HG02642 (cell line): ENCODE measurements around the gene VSTM5.

Source experiments
- ATAC-seq: cut with Tn5 transposase; IDR thresholded peaks from one replicate; pipeline ENCODE4 v1.9.1; 2021; ENCODE audit warnings: mild to moderate bottlenecking; ENCODE audit not compliant: unreplicated experiment, poor library complexity

VSTM5 gene

DNA sequence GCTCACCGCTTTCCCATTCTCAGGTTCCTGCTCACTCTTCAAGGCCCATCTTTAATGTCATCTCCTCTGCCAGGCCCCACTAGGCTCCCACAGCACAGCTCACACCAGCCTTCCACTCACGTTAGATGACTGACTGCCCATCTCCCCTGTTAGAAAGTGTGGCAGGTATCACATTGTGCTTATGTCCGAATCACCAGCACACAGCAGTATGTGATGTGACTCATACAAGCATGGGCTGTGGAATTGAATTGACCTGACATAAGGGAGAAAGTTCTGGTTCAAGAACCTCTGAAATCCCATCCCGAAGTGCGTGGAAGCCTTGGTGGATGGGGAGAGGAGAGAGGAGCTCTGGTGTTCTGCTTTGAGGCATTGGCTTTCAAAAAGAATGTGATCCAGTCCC is 6.5 kb downstream of the VSTM5 start:
- no peak for ATAC-seq

DNA sequence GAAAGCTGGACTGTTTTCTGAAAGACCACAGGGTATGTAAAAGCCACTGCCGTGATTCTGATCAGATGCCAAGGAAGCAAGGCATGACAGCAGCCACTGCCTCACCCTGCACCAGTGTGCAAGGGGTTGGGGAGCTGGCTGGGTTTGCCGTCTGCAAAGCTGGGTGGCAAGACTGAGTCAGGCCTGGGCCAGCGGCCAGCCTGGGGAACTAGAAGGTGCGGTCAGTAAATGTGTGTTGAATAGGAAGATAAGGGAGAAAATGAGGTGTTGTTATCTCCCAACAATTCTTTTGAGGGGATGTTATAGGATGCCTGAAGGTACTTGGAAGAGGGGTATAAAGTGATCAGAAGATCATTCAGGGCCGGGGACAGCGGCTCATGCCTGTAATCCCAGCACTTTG is 8.0 kb downstream of the VSTM5 start:
- ATAC-seq: no peak

DNA sequence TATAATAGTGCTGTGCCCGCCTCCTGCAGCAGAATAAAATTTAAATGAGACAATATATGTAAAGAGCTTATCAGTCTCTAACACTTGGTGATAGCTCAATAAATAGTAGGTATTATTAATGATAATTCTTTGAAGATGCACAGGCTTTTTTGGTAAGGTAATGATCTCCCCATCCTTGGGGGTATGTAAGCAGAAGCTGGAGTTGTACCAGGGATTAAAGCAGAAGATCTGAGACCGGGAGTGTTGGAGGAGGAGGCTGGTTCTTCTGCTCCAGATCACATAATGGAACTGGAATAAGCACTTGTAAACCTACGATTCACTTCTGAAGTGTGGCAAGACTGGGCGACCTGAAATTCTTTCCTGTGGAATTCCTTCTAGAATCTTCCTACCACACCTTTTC is 8.4 kb downstream of the VSTM5 start:
- ATAC-seq: no peak

DNA sequence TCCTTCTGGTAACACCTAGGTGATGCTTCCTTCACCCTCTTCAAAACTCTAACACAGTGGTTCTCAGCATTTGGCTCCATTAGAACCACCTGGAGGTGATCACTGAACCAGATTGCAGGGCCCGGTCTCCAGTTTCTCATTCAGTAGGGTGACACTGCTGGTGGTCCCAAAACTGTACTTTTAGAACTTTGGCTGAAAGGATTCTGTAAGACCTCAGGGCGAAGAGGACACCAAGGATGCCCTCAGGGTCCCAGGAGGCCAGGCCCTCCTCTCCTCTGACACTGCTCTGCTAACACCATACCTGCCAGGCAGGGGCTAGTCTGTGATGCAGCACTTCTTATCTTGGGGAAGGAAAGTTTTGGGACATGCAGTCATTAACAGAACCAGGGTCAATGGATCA is 9.0 kb downstream of the VSTM5 start:
- no peak for ATAC-seq

DNA sequence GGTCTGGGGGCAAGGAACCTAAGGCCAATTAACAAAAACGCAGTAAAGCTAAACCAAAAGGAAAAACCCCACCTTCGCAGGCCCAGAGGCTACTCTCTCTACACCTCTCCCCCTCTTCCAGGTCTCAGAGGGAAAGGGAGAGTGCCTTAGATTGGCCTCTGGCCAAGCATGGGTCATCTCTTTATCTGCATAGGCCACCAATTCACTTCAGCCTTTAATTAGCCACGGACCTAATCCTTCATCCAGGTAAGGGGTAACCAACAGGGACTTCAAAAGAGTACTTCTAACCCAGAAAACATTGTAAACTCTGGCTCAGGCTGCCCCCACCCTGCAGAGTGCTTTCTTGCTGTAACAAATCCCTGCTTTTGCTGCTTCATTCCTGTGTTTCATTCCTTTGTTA is 9.4 kb downstream of the VSTM5 start:
- no peak for ATAC-seq

DNA sequence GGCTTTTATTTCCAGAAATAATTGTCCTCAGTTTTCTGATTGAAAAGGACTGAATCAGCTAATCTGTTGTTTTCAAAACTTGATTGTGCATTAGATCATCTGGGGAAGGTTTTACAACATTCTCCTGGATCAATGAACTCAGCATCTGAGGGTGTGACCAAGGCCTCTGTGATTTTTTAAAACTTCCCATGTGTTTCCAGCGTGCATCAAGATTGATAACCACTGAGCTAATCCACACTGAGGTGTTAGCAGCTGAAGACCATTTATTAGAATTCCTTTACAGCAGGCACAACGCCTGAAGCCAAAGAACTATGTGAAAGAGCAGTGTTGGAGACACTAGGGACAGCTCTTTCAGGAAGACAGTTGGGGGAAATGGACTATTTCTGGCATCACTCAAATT is 10.2 kb downstream of the VSTM5 start:
- ATAC-seq: no peak

DNA sequence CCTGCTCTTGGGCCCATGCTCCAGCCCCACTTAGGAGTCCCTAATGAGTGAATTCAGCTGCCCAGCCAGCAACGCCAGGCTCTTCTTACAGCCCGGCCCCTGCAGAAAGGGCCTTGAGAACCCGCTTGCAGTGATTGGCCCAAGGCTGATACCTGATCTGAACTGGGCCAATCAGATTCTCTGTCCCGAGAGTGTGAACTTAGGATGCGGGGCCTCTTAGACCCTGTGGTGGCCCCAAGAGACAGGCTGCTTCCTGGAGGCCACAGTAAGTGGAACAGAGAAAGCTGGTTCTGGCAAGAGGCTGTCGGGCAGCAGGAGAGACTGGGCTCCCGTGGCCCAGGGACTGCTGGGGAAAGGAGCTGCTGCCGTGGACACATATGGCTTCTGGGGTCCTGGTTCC is 11.5 kb downstream of the VSTM5 start:
- no peak for ATAC-seq

DNA sequence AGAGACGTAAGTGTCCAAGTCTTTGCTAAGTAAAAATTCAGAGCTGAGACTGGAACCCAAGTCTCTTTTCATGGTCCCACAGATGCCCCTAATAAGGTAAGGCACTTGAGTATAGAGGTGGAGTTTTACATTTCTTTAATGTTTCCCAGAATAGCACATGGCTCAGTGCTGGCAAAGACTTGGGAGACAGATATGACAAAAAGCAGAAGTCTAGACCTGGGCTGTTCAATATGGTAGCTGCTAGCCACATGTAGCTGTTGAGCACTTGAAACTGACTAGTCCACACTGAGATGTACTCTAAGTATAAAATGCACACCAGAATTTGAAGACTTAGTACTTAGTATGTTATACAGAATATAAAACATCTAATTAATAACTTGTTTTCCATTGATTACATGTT is 17.6 kb downstream of the VSTM5 start:
- no peak for ATAC-seq

DNA sequence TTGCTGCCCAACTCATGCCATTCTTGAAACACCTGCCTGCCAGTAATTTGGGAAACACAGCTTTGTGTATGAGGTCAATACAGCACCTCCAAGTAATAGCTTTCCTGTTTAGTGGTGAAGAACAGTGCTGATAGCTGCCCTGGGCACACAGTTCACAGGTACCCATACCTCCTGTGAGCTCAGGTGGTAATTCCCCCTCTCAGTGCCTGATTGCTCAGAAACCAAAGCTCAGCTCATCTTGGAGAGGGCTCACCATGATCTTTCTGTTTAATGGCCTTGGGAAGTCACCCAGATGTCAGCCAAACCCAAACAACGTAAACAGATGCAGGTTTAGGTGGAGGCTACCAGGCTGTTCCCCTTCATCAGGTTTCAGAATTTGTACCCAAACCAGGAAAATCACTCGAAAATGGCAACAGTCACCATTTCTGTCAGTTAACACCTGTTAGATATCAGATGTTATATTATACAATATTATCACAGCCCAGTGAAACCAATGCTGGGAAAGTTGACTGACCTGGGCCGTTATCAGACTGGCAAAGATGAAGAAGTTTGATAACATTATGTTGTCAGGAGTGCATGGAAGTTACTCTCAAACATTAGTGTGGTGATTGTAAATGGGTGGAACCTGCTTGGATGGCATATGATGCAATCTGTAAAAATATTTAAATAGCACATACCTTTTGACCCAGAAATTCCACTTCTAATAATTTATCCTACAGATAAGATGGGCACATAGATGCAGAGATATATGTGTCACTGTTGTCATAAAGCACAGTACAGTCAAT is 18.9 kb downstream of the VSTM5 start:
- ATAC-seq: no peak

DNA sequence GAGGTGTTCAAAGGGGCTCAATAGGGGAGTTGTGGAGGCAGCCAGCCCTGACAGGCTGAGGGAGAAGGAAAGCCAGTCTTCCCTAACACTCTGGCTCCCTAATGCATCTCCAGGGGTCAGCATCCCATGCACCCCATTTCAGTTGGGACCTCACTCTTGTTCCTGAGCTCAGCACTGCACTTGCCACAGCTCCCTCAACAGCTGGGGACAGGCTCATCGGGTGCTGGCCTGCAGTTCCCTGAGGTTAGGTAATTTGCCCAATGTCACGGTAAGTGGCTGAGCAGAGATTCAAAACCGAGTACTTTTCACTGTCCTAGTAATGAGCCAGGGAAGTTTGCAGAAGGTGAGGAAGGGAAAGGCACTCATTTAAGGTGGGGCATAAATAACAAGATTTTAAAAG is 20.8 kb downstream of the VSTM5 start:
- ATAC-seq: no peak

DNA sequence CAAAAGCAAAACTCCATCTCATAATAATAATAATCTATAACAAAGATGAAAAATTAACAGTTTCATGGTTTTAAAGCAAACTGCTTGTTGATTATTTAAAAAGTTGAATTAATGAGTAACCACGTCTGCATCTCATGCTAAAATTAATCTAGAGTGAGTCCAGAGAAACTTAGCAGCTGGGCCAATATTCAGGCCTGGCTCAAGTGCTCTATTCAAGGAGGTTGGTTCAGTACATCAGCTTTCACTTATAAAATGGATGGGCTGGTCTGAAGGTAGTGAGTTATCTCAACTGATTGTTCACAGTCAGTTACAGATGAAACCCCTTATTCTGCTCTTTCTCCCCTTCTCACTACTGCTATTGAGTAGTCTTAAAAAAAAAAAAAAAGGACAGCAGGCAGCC is 23.1 kb downstream of the VSTM5 start:
- no peak for ATAC-seq

DNA sequence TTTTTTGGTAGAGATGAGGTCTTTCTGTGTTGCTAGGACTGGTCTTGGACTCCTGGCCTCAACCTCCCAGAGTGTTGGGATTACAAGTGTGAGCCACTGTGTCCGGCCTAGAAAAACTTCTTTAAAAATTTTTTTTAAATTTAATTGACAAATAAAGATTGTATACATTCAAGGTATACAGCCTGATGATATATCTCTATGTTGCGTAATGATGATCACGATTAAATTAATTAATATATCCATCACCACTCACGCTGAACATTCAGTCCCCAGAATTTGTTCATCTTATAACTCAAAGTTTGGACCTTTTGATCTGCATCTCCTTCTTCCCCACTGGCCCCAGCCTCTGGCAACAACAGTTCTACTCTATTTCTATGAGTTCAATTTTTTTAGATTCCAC is 27.2 kb downstream of the VSTM5 start:
- no peak for ATAC-seq

DNA sequence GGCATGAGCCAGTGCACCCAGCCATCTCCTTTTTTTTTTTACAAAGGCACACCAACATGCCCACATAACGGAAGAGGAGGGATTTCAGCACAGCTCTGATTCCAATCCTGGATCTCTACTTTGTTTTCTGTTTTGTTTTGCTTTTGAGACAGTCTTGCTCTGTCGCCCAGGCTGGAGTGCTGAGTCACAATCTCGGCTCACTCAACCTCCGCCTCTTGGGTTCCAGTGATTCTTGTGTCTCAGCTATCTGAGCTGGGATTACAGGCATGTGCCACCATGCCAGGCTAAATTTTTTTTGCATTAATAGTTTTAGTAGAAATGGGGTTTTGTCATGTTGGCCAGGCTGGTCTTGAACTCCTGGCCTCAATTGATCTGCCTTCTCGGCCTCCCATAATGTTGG is 28.1 kb downstream of the VSTM5 start:
- no peak for ATAC-seq

DNA sequence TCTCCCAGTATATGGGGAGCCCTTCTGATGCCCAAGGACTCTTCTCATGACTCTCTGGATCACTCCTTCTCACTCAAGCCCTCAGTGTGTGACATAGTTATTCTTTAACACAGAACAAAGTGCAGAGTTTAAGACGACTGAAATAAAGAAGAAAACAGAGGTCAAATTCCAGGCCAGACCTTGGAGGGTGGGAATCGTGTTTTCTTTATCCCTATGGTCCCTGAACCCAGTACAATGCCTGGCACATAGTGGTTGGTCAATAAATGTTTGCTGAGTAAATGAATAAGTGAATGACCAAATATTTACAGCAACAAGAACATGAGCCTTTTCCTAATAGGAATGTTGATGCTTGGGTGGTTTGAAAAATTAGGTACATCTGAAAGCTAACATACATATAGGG is 28.8 kb downstream of the VSTM5 start:
- no peak for ATAC-seq

DNA sequence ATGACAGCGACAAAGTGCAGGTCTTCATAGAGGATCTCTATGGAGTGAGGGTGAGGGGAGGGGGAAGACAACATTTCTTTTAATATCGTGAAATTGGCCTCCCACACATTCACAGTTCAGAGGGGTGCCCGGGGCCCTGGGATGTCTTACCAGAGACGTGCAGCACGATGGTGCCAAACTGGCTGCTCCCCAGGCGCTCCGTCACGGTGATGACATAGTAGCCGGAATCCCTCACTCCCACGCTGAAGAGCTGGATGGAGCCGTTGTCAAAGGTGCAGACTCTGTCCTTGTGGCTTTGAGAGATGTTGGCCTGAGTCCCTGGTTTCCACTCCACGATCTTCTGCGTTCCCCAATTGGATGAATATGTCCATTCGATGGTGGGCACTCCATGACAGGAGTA is 29.6 kb downstream of the VSTM5 start:
- ATAC-seq: no peak

DNA sequence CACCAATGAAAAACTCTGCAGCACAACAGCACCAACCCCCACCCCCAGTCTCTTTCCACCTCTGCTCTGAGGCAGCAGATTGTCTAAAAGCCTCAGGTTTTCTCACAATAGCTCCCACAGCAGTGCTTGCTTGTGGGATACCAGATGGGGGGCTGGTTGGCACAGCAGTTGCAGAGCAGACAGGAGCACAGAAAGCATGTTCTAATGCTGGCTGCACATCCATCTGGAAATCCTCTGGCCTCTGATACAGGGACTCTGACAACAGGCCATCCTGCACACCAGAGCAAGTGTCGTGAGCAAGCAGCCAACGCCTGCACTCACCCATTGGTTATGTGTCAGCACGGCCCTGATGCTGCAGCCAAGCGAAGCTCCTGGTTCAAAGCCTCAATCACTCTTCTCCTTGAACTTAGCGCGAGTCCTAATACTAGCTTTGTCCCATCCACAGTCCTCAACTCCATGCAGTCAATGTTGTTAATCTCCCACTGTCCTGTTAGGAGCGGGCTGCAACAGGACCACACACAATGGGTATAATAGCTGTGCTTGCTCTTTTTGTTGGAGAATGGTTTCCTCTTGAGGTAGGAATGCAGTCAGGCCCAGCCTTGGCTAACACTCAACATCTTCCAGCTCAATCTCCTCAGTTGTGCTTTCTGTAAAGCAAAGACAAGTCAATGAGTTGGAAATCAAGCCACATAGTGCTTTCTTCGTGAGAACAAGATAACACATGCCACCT is 30.3 kb downstream of the VSTM5 start:
- ATAC-seq: no peak

DNA sequence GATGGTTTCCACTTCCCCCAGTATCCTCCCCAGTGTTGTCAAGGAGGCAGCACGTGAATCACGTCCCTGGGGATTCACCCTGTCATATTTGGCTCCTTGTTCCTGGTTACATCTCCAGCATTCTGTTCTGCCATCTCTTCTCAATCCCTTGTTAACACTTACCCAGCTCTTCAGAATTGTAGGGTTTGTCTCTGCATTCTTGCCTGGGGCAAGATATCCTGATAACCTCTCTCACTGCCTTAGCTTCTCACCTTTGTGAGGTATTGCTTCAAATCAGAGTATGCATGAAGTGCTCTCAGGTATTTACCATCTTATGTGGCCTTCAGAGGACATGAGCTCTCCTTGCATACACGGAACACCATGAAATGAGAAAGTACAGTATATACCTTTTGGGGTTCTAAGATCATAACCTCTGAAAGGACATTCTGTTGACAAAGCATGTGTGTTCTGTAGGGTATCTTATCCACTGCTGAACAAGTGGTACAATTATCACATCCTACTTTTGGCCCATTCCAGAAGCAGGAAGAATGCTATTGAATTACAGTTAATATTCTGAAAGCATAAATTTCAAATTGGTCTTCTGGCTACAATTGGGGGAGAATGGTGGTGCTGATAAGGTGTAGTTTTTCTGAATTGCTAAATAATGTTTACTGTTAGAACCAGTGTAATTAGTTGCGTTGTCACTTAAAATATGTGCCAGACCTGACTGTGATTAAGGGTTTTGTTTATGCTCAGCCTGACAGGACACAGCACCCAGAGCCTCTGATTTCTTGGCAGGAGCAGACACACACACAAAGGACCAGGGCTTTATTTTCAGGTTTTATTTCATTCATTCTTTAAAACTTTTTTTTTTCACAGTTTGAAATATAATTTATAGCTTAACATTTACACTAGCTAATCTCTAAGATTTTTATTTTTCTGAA is 32.7 kb downstream of the VSTM5 start:
- no peak for ATAC-seq

DNA sequence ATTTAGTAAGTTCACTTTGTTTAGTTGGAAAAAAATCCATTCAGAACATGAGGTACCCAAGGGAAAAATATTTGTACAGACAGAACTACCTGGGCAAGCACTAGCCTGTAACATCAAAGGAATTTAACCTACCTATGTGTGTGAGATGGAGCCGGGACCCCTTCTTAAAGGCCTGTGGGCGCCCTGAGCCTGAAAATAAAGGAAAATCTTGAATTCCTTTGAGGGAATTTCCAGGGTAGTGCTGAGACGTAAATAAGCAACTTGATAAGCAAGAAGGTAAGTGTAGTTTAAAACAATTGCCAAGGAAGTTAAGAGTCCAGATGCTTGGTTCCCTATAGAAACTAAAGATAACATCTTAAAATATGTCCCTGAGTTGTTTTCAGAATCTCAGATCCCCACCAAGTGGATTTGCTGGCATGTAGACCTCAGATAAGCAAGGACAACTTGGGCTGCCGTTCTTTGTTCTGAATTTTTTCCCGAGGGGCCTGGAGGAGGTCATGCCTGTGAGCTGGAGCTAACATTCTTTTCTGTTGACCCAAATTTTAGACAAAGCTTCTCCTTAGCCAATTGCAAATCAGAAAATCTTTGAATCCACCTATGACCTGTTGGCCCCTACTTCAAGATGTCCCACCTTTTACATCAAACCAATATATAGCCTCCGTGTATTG is 35.3 kb downstream of the VSTM5 start:
- no peak for ATAC-seq

DNA sequence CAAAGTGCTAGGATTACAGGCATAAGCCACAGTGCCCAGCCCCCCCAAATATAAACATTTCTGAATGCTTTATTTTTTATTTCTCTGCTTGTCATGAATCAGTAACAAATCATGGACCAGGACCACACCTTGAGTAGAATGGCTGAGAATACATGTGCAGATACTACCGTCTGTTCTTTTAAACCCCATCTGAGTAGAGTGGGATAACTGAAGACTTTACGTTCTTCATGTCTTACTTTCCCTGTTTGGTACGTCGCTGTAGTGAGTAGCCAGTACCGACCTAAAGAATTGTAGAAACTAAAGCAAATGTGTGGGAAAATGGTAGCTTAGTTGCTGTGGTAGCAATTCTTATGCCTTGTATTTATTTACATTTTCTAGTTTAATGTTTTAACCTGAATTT is 36.4 kb downstream of the VSTM5 start:
- ATAC-seq: no peak

DNA sequence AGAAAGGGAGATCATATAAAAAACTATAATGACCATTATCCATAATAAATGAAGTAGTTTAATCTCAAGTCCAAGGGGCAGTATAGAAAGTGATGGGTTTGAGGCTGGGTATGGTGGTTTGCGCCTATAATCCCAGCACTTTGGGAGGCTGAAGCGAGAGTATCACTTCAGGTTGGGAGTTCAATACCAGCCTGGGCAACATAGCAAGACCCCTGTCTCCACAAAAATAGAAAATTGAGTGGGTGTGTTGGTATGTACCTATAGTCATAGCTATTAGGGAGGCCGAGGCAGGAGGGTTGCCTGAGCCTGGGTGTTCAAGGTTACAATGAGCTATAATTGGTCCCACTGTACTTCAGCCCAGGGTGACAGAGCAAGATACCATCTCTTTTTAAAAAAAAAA is 42.4 kb downstream of the VSTM5 start:
- ATAC-seq: no peak

DNA sequence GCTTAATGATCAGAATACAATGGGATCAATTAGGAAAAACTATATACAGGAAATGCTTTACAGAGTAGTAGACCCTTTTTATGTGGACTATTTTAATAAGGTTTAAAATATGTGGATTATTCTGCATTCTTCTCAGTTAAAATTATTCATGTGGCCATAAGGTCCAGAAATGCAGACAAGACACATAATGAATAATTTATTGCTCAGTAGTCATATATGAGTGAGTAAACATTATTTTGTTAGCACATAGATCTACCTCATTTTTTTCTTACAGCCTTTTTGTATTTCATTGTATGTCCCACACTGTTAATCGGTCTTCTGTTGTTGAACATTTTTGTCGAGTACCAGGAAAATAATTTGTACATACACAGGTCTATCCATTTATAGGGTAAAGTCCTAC is 45.5 kb downstream of the VSTM5 start:
- ATAC-seq: no peak
